Osteocyte (in vitro differentiated cells): Measurements from ENCODE around the gene TLCD3A. TPM values are rescaled to one million over a fixed set of nuclear protein-coding genes. Genes with fewer than 3 reads are reported as not detected.

Experiments
- DNase-seq: peaks from one replicate; pipeline ENCODE4 v3.0.0; 2021; ENCODE audit warnings: mixed read lengths; ENCODE audit not compliant: unreplicated experiment; ENCODE audit errors: extremely low spot score
- H3K27ac Mint-ChIP-seq: one replicate; pipeline ENCODE4 v1.8.0; 2021; ENCODE audit warnings: mild to moderate bottlenecking, mixed read lengths; ENCODE audit not compliant: unreplicated experiment
- H3K27me3 Mint-ChIP-seq: one replicate; pipeline ENCODE4 v1.8.0; 2021; ENCODE audit warnings: mixed read lengths; ENCODE audit not compliant: unreplicated experiment
- H3K36me3 Mint-ChIP-seq: one replicate; pipeline ENCODE4 v1.8.0; 2021; ENCODE audit warnings: mixed read lengths; ENCODE audit not compliant: unreplicated experiment
- H3K4me1 Mint-ChIP-seq: one replicate; pipeline ENCODE4 v1.8.0; 2021; ENCODE audit warnings: mixed read lengths; ENCODE audit not compliant: unreplicated experiment
- H3K4me3 Mint-ChIP-seq: one replicate; pipeline ENCODE4 v1.8.0; 2021; ENCODE audit warnings: mild to moderate bottlenecking, moderate library complexity, mixed read lengths; ENCODE audit not compliant: unreplicated experiment
- H3K9me3 Mint-ChIP-seq: one replicate; pipeline ENCODE4 v1.8.0; 2021; ENCODE audit warnings: mixed read lengths; ENCODE audit not compliant: unreplicated experiment
- CTCF ChIP-seq: fragments of 200-600 bp; sonication (generic); IDR thresholded peaks from 2 replicates; pipeline ENCODE4 v1.5.0; 2021; ENCODE audit warnings: antibody characterized with exemption, mild to moderate bottlenecking, moderate library complexity
- long read RNA-seq: library from polyadenylated mRNA; unstranded; transcript quantifications from one replicate; pipeline ENCODE4 v2.0.0, GENCODE V29; 2021
- total RNA-seq: library from RNA; stranded (reverse); gene quantifications from 2 replicates; pipeline ENCODE4 v1.2.1, GENCODE V29; 2021

The TLCD3A gene
- 23.7 and 27.3 TPM in 2 replicates for total RNA-seq
- long read RNA-seq, transcript FAM57A-202 (5 exons, 2,412 nt) = major isoform, 11 of 31 reads
- long read RNA-seq, partial matches to known transcripts = 19 of 31 reads
- long read RNA-seq, other reads (novel, unspliced or antisense) = 0 of 31 reads

- peaks cover 22% of the 10 kb centered on the region for H3K4me1 Mint-ChIP-seq
- peaks cover 4% of the 10 kb centered on the region for H3K36me3 Mint-ChIP-seq
- peak; percentile 90 for DNase-seq
- no peaks in the 10 kb centered on the region for H3K9me3 Mint-ChIP-seq
- peak within 1 kb of the TSS; percentile 87 for H3K4me3 Mint-ChIP-seq
- TF ChIP-seq CTCF = no peak
- H3K27me3 Mint-ChIP-seq = no peaks in the 10 kb centered on the region
- peak within 1 kb of the TSS; percentile 80 for H3K27ac Mint-ChIP-seq
These were observed at the start of gene TLCD3A for GRCh38 chr17:732067-732901. TSS of gene TLCD3A (plus strand) at chr17:732596. CDS start at chr17:732648, 52 bp downstream.

GRCh38 chr17:683040-683439 is 49.4 kb upstream of the TLCD3A start:
- peaks cover 23% of the 10 kb centered on the region for H3K4me1 Mint-ChIP-seq
- peaks cover 37% of the 10 kb centered on the region for H3K36me3 Mint-ChIP-seq
- no peaks in the 10 kb centered on the region for H3K9me3 Mint-ChIP-seq
- H3K27ac Mint-ChIP-seq = no peak overlapping the region
- no peaks in the 10 kb centered on the region for H3K27me3 Mint-ChIP-seq
- DNase-seq = no peak
- no peak for TF ChIP-seq CTCF
- no peak overlapping the region for H3K4me3 Mint-ChIP-seq

- TF ChIP-seq CTCF = no peak
- no peak overlapping the region for H3K4me3 Mint-ChIP-seq
- H3K4me1 Mint-ChIP-seq = peaks cover 23% of the 10 kb centered on the region
- no peak overlapping the region for H3K27ac Mint-ChIP-seq
- H3K9me3 Mint-ChIP-seq = no peaks in the 10 kb centered on the region
- DNase-seq = no peak
- H3K27me3 Mint-ChIP-seq = no peaks in the 10 kb centered on the region
- H3K36me3 Mint-ChIP-seq = peaks cover 37% of the 10 kb centered on the region
These were observed 48.7 kb upstream of the TLCD3A start for GRCh38 chr17:683499-684254.

DNA sequence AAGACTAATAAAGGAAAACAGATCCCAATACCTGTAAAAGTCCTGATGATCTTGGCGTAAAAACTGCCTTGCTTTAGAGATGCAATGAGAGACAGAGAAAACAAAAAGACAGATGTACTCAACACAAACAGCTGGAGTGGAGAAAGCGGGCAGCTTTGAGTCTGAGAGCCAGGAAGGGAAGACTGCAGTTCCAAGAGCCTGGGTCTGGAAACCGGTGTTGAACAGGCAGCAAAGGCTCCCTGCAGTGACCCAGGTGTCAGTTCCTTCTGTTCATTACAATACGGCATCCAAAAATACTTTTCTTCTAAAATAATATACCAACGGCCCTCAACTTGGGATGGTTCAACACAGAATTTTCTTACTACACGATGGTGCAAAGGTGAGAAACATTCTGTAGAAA is 47.4 kb upstream of the TLCD3A start:
- peaks cover 40% of the 10 kb centered on the region for H3K36me3 Mint-ChIP-seq
- TF ChIP-seq CTCF = no peak
- no peaks in the 10 kb centered on the region for H3K27me3 Mint-ChIP-seq
- no peaks in the 10 kb centered on the region for H3K9me3 Mint-ChIP-seq
- H3K4me3 Mint-ChIP-seq = no peak overlapping the region
- H3K27ac Mint-ChIP-seq = no peak overlapping the region
- peaks cover 19% of the 10 kb centered on the region for H3K4me1 Mint-ChIP-seq
- no peak for DNase-seq
